HL-60 (cell line): ENCODE data around the gene PNMA6F.

Experiments
- CTCF ChIP-seq: IDR thresholded peaks from one replicate; pipeline ENCODE4 v1.5.1; 2011; ENCODE audit warnings: low read length, control low read depth, inconsistent platforms; ENCODE audit not compliant: insufficient read depth
- REST ChIP-seq: IDR thresholded peaks from 2 replicates; pipeline ENCODE4 v1.6.1; 2012; ENCODE audit warnings: low read depth; ENCODE audit not compliant: insufficient replicate concordance
- SPI1 ChIP-seq: IDR thresholded peaks from 2 replicates; pipeline ENCODE4 v1.6.1; 2012; ENCODE audit warnings: low read depth, mild to moderate bottlenecking, borderline replicate concordance

GRCh38 chrX:153333821-153334653, 12.5 kb upstream of the PNMA6F start, which contains the start of gene ZNF275:
- TF ChIP-seq REST (no peak), CTCF (no peak), SPI1 (no peak)
